ENCODE measurements around the gene MT3. TPM values are rescaled to one million over a fixed set of nuclear protein-coding genes. Genes with fewer than 3 reads are reported as not detected.

MT3 gene
- total and polyA plus RNA-seq, 2 experiments from 2014 or later: not detected

GRCh38 chr16:56607109-56607618 is 17.8 kb downstream of the MT3 start:
- peak; percentile 40 for DNase-seq (ENCODE audit: low spot score)

GRCh38 chr16:56607675-56608042 is 18.3 kb downstream of the MT3 start:
- Histone ChIP-seq H3K4me1 (ENCODE audit: insufficient read depth) (peaks cover 22% of the 10 kb centered on the region), H4K20me1 (replicated peaks; ENCODE audit: insufficient read depth) (no peaks in the 10 kb centered on the region), H3F3A (replicated peaks; ENCODE audit: low read depth) (peaks cover 14% of the 10 kb centered on the region; the same call in 1 of the 2 replicates), H2AFZ (no peak overlapping the region), H3K4me2 (peak overlapping the region; percentile 74), H3K27me3 (ENCODE audit: insufficient read depth) (peaks cover 69% of the 10 kb centered on the region), H3K36me3 (ENCODE audit: insufficient read depth) (no peaks in the 10 kb centered on the region), H3K27ac (ENCODE audit: low read depth) (no peak overlapping the region), H3K4me3 (peak overlapping the region; percentile 51), H3K79me2 (replicated peaks; ENCODE audit: insufficient read depth) (no peaks in the 10 kb centered on the region), H3K9me2 (ENCODE audit: insufficient read depth) (no peaks in the 10 kb centered on the region)
- Mint-ChIP-seq H3K27ac (no peak overlapping the region; the same call in 1 of the 2 replicates), H3K27me3 (ENCODE audit: insufficient read depth, low read depth, poor library complexity) (peaks cover 43% of the 10 kb centered on the region), H3K9me3 (no peaks in the 10 kb centered on the region), H3K36me3 (ENCODE audit: low read depth) (peaks cover 9% of the 10 kb centered on the region; the same call in 2 of the 3 replicates), H3K4me1 (peaks cover 34% of the 10 kb centered on the region), H3K4me3 (peak overlapping the region; percentile 62)
- DNase-seq (ENCODE audit: low spot score) (no peak), ATAC-seq (no peak; the same call in 1 of the 3 replicates)
- no peak for TF ChIP-seq ZNF331 (CRISPR knock-in tag; IDR thresholded peaks at IDR 0.05; ENCODE audit: low read depth)
- no peak for TF ChIP-seq ZNF462 (CRISPR knock-in tag; IDR thresholded peaks at IDR 0.05)
- TF ChIP-seq NANOG (IDR thresholded peaks at IDR 0.05; ENCODE audit: borderline replicate concordance): no peak
- no peak for TF ChIP-seq EZH2 (IDR thresholded peaks at IDR 0.05; ENCODE audit: low read depth, unreplicated experiment)
- TF ChIP-seq ZNF114 (CRISPR knock-in tag; IDR thresholded peaks at IDR 0.05): no peak
- TF ChIP-seq, protein P1, sequence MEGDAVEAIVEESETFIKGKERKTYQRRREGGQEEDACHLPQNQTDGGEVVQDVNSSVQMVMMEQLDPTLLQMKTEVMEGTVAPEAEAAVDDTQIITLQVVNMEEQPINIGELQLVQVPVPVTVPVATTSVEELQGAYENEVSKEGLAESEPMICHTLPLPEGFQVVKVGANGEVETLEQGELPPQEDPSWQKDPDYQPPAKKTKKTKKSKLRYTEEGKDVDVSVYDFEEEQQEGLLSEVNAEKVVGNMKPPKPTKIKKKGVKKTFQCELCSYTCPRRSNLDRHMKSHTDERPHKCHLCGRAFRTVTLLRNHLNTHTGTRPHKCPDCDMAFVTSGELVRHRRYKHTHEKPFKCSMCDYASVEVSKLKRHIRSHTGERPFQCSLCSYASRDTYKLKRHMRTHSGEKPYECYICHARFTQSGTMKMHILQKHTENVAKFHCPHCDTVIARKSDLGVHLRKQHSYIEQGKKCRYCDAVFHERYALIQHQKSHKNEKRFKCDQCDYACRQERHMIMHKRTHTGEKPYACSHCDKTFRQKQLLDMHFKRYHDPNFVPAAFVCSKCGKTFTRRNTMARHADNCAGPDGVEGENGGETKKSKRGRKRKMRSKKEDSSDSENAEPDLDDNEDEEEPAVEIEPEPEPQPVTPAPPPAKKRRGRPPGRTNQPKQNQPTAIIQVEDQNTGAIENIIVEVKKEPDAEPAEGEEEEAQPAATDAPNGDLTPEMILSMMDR (conservative IDR thresholded peaks at IDR 0.05; ENCODE audit: low read depth in 2 of 2): no peak
- no peak for TF ChIP-seq JUNB (IDR thresholded peaks at IDR 0.05; ENCODE audit: unreplicated experiment)
- no peak for TF ChIP-seq POLR2AphosphoS5 (IDR thresholded peaks at IDR 0.05; ENCODE audit: low read depth)
- TF ChIP-seq, protein P2, sequence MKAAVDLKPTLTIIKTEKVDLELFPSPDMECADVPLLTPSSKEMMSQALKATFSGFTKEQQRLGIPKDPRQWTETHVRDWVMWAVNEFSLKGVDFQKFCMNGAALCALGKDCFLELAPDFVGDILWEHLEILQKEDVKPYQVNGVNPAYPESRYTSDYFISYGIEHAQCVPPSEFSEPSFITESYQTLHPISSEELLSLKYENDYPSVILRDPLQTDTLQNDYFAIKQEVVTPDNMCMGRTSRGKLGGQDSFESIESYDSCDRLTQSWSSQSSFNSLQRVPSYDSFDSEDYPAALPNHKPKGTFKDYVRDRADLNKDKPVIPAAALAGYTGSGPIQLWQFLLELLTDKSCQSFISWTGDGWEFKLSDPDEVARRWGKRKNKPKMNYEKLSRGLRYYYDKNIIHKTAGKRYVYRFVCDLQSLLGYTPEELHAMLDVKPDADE (IDR thresholded peaks at IDR 0.05): no peak

More at GRCh38 chr16:56607109-56607618, 17.8 kb downstream of the MT3 start:
- Histone ChIP-seq H2AFZ (peak overlapping the region; percentile 69; the same call in 1 of the 2 replicates), H3K27me3 (ENCODE audit: insufficient read depth) (peaks cover 64% of the 10 kb centered on the region), H3K4me1 (ENCODE audit: insufficient read depth) (peaks cover 22% of the 10 kb centered on the region), H3K79me2 (replicated peaks; ENCODE audit: insufficient read depth) (no peaks in the 10 kb centered on the region), H3K9me2 (ENCODE audit: insufficient read depth) (no peaks in the 10 kb centered on the region), H3K27ac (ENCODE audit: low read depth) (no peak overlapping the region), H3F3A (replicated peaks; ENCODE audit: low read depth) (peaks cover 14% of the 10 kb centered on the region; the same call in 1 of the 2 replicates), H3K36me3 (ENCODE audit: insufficient read depth) (no peaks in the 10 kb centered on the region), H3K4me2 (peak overlapping the region; percentile 74; the same call in 1 of the 2 replicates), H4K20me1 (replicated peaks; ENCODE audit: insufficient read depth) (no peaks in the 10 kb centered on the region), H3K4me3 (peak overlapping the region; percentile 26; the same call in 1 of the 2 replicates)
- H3K9me3 Mint-ChIP-seq: no peaks in the 10 kb centered on the region
- TF ChIP-seq JUNB (IDR thresholded peaks at IDR 0.05; ENCODE audit: unreplicated experiment): no peak
- TF ChIP-seq NANOG (IDR thresholded peaks at IDR 0.05; ENCODE audit: borderline replicate concordance): no peak
- peak; percentile 4 for ATAC-seq
- H3K4me3 Mint-ChIP-seq: no peak overlapping the region; the same call in 2 of the 3 replicates
- peaks cover 43% of the 10 kb centered on the region for H3K27me3 Mint-ChIP-seq (ENCODE audit: insufficient read depth, low read depth, poor library complexity)
- no peak overlapping the region; the same call in 1 of the 2 replicates for H3K27ac Mint-ChIP-seq
- peaks cover 34% of the 10 kb centered on the region for H3K4me1 Mint-ChIP-seq
- peaks cover 9% of the 10 kb centered on the region; the same call in 2 of the 3 replicates for H3K36me3 Mint-ChIP-seq (ENCODE audit: low read depth)

All from GM23338 (cell line).